Muscle of arm (tissue), 12 donors: Measurements from ENCODE around the gene DDX41. TPM values are rescaled to one million over a fixed set of nuclear protein-coding genes. Genes with fewer than 3 reads are reported as not detected.
"Not testable (repeated sequence)": the region's sequence is repeated elsewhere in the genome, so short reads cannot be mapped to it uniquely, and the experiment has no call there.

Experiments
- DNase-seq: peaks from one replicate; pipeline ENCODE4 v3.0.0-alpha.2; 2013
- polyA plus RNA-seq, 12 donors: library from polyadenylated mRNA; unstranded; fragments of 120-200 nt; gene quantifications; one replicate each; pipeline ENCODE4 v1.2.1, GENCODE V29; 2013; ENCODE audit not compliant: insufficient read length in 12 of 12

The DDX41 gene
- polyA plus RNA-seq, 12 donors = 39.0 to 68.7 (median 47.5) TPM; not detected in 1

- no peak for DNase-seq
Observed at GRCh38 chr5:177486256-177486655, 30.5 kb downstream of the DDX41 start.

GRCh38 chr5:177485753-177486152 lies 31.0 kb downstream of the DDX41 start:
- DNase-seq = not testable (repeated sequence)

GRCh38 chr5:177484902-177485549 lies 31.7 kb downstream of the DDX41 start:
- DNase-seq = no peak

- no peak for DNase-seq
Observed at GRCh38 chr5:177483994-177484901, 32.5 kb downstream of the DDX41 start.

- no peak for DNase-seq
Observed at GRCh38 chr5:177483042-177483441, 33.7 kb downstream of the DDX41 start.

GRCh38 chr5:177482359-177482795 lies 34.4 kb downstream of the DDX41 start:
- no peak for DNase-seq

GRCh38 chr5:177479774-177480173 lies 37.0 kb downstream of the DDX41 start:
- no peak for DNase-seq

- DNase-seq = no peak
Observed at GRCh38 chr5:177478711-177479646, 37.8 kb downstream of the DDX41 start.

GRCh38 chr5:177477701-177478477 lies 38.9 kb downstream of the DDX41 start:
- no peak for DNase-seq

GRCh38 chr5:177476531-177477233 lies 40.1 kb downstream of the DDX41 start:
- DNase-seq = no peak

GRCh38 chr5:177475563-177476427 lies 41.0 kb downstream of the DDX41 start:
- no peak for DNase-seq

GRCh38 chr5:177474846-177475562 lies 41.8 kb downstream of the DDX41 start:
- no peak for DNase-seq

GRCh38 chr5:177474002-177474476 lies 42.7 kb downstream of the DDX41 start:
- no peak for DNase-seq

GRCh38 chr5:177473443-177474001 lies 43.2 kb downstream of the DDX41 start, which contains the start of gene DBN1:
Gene DBN1, minus strand, starts transcription at chr5:177473634. Its CDS starts 113 bp downstream, at chr5:177473521.
- DNase-seq = no peak

- DNase-seq = peak; percentile 53
Observed at GRCh38 chr5:177472460-177473442, 44.0 kb downstream of the DDX41 start.

- no peak for DNase-seq
Observed at GRCh38 chr5:177471610-177472356, 45.0 kb downstream of the DDX41 start.
